GM19351 (cell line): Measurements from ENCODE around the gene GMCL1.
"Not testable (repeated sequence)": the region's sequence is repeated elsewhere in the genome, so short reads cannot be mapped to it uniquely, and the experiment has no call there.

Source experiments
- ATAC-seq: cut with Tn5 transposase; IDR thresholded peaks from one replicate; pipeline ENCODE4 v1.9.1; 2021; ENCODE audit warnings: mild to moderate bottlenecking, moderate library complexity; ENCODE audit not compliant: unreplicated experiment

Gene GMCL1

DNA sequence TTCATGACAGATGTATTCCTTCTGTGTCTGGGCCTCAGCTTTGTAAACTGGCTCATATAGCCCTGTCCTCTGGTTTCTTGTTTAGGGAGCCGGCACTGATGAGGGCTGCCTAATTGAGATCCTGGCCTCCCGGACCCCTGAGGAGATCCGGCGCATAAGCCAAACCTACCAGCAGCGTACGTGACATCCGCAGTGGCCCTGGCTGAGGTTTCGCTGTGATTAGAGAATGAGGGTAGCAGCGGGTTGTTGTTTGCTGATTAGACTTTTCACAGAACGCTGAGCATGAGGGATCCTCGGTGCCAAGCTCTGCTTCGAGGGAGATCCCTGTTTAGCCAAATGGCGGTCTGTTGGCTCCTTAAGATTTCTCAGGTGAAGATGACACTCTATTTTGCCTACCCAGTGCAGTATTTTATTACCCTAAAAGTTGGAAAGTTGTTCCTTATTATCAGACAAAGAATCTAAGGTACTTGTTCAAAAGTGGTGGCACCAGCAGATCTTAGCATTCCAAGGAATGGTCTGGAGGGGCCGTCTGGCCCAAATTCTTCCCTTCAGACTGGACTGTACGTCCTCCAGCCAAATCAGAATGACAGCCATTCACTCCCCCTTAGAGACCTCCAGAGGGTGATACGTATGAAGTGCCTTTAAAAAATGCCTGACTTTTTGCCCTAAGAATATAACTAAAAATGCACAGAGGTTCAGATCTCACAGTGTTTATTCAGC, 21.5 kb upstream of the GMCL1 start:
- ATAC-seq, result no peak

DNA sequence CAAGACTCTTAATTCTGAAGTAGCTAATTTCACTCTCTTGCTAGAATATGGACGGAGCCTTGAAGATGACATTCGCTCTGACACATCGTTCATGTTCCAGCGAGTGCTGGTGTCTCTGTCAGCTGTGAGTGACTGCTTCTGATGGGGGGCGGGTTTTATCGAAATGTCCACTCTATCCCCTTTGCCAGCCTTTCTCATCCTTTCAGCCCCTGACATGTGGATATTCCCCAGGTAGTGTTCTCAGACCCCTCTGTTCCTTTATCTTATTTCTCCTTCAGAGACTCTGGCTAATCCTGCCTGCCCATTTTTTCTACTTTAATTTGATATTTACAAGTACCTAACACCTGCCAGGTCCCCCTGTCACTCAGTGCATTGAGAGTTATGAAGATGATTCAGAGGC, 18.9 kb upstream of the GMCL1 start:
- ATAC-seq, result no peak

DNA sequence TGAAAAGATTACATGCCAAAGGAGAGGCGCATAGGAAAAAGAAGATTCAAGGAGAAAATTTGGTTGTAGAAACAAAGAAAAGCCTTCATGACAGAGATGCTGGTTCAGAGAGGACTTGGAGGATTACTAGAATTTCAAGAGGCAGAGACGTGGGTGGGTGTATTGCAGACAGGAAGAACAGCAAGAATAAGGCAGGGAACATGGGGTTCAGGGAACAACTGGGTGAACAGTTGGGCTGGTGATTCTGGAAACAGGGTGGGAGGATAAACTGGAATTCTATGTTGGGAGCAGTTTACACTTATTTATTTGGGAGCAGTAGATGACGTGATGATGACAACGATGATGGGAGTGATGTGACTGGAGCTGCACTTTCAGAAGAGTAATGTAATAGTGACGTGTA, 18.4 kb upstream of the GMCL1 start:
- ATAC-seq, result no peak

DNA sequence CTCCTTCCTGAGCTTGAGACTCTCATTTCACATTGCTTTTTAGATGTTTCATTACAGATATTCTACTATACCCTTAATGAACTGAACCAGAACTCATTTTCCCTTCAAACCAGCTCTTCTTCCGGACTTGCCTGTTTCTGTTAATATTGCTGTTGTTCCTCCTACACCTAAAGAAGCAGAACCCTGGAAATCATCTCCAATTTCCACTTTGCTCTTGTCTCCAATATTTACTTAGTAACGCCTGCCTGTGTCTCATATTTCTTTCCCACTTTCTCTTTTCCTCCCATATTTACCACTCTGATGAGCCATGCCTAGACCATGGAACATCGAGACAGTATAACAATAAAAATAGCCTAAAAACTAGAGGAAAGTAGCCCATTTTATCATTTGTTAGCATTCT, 17.9 kb upstream of the GMCL1 start:
- no peak for ATAC-seq

DNA sequence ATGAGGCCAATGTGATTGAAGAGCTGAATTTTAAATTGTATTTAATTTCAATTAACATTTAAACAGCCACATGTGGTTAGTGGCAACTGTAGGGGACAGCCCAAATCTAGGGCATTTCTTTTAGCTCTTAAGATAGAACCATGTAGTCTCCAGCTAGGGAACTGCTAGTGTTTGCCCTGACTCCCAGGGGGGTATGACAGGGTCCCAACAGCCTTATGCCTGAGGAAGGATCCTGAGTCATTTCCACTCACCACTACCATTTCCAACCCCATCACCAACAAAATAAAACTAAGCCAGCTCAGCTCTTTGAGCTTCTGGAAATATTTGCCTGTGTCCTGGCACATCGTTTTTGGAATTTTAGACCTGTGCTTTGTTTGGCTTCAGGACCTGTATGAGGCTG, 13.7 kb upstream of the GMCL1 start:
- no peak for ATAC-seq

DNA sequence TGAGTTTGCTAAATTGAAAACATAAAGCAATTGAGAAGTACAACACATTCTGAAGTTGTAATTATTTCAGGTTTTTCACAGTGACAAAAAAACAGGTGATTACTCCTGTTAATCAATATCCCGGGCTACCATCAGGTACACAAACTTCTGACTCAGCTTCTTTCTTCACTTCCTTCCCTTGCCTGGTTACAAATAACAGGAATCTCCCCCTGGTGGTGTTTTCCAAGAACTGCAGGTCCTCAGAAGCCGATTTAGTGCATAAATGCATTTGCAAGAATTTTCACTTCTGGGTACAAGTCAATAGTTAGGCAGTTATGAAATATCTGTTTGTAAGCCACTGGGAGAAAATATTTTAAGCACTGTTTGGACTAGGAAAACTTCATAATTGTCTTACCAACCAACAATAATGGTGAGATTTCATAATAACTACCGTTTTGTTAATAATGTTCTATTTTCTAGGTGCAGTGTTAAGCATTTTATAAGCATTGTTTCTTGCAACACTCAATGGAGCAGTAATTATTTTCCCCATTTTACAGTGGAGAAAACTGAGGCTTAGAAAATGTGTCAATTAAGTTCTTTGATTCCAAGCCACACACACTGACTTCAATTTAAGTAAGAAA, 12.4 kb upstream of the GMCL1 start:
- ATAC-seq, result no peak

DNA sequence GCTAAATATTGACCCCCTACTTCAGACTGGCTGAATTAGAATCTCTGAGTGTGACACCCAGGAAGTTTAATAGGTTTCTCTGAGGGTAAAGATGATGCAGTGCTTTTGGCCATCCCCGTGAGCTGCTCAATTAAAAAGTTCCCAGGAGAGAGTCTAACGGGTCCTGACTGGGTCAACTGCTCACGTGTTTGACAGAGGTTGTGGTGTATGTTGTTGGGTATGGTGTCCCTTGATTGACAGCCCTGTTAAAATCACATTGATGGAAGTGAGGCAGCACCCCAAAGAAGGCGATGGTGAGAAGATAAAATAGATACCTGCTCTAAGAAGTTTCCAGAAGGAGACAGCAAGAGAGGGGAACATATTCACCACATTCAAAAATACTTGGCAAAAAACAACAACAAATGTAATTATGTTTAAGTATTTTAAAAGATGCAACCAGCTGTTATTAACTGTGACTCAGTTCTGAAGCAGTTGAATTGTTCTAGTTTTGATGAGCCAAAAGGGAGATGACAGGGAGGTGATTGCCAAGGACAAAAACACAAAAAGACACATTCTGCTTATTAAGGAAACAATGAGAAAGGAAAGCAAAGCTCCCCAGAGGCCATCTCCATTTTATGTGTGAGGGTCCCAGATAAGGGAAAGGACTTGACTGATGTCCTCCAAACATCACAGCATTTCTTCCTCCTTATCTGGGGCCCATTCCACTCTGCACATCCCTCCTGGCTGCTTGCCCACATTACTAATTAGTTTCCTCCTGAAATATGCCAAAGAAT, 11.5 kb upstream of the GMCL1 start:
- no peak for ATAC-seq

DNA sequence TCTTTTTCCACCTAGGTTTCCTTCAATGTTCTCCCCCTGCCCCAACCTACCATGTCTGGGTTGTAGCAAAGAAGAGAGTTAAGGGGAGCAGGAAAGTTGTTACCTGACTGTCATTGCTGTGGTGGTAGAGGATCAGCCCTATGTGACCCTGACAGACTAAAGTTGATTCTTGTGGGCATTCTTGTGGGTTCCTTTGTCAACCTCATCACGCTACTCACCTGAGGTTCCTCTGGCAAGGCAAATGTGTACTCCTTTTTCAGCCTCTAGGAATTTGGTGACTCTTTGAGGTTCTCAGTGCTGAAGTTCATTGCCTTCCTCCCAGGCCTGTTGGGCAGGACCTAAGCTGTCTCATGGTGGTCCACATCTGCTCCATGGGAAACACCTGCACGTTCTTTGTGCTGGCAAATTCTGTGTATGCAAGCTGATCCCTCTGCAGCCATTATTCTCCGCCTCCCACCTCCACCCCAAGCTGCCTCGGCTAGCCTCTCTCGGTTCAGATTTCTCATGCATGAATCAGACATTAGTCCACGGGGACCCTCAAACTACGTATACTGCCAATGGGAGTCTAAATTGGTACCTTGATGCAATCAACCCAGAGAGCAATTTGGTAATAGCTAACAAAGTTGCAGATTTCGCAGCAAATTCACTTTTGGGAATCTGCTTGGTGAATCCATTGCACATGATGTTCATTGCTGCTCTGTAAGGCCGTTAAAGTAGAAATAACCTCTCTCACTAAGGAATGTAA, 1.5 kb upstream of the GMCL1 start:
- no peak for ATAC-seq

DNA sequence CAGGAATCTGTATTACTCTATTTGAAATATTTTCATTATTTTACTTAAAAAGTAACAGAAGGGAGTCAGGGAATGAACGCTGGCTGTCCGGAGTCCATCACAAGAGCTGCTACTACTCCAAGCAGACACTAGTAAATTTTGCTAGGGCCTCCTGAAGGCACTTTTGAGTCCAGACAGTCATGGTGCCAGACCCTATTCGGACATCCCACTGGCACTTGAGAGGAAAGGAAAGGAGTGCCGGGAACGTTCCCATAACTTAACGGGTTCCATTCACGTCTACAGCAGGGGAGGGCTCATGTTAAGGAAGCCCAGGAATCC, 563 bp upstream of the GMCL1 start:
- ATAC-seq, result peak; percentile 7

DNA sequence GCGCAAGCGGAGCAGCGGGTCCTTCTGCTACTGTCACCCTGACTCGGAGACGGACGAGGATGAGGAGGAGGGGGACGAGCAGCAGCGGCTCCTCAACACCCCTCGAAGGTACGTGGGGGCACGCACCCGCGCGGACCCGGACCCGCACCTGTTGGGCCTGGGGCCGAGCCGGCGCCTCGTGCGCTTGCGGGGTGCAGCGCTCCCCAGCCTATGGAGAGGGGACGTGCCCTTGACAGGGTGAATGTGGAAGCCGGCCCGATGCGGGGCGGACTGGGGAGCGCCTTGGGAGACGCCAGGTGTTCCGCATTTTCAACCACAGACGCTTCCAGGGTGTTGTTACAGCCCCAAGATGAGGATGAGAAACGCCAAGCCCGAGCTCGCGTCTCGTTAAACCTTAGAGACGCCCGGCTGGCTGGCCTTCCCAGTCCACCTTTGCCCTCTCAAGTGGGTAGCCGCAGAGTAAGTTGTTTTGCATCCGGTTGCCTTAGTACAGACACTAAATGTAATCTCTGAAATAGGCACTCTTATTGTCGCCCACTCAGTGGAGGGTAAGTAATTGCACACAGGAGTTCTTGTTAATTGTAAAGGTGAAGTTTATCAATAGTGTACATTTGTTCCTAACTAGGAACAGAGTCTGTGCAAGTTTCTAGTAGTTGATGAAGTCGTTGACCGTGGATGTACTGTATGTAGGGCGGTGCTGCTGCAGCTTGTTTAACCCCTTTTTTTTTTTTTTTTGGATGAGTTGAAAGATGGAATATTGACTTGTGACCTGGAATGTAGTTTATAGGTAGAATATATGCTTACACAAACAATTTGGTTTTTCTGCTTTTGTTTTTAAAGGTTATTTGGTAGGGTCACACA, 815 bp downstream of the GMCL1 start:
- ATAC-seq, result peak; percentile 23

DNA sequence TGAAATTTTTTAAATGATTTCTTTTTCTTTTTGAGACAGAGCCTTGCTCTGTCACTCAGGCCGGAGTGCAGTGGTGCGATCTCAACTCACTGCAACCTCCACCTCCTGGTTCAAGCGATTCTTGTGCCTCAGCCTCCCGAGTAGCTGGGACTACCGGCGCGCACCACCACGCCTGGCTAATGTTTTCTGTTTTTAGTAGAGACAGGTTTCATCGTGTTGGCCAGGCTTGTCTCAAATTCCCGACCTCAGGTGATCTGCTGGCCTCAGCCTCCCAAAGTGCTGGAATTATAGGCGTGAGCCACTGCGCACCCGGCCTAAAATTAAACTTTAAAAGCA, 1.4 kb downstream of the GMCL1 start:
- not testable (repeated sequence) for ATAC-seq

DNA sequence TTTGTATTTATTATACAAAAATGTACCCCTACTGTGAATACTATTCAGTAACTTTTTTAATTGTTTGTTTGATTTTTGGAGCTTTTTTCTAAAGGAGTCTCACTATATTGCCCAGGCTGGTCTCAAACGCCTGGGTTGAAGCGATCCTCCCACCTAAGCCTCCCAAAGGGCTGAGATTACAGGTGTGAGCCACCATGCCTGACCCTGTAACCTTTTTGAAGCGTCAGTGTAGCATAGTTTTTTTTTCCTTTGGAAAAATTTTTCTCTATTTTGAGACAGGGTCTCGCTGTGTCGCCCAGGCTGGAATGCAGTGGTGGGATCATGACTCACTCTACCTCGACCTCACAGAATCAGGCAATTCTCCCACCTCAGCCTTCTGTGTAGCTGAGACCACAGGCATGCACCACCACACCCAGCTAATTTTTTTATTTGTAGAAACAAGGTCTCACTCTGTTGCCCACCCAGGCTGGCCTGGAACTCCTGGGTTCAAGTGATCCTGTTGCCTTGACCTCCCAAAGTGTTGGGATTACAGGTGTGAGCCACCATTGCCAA, 2.0 kb downstream of the GMCL1 start:
- ATAC-seq, result no peak

DNA sequence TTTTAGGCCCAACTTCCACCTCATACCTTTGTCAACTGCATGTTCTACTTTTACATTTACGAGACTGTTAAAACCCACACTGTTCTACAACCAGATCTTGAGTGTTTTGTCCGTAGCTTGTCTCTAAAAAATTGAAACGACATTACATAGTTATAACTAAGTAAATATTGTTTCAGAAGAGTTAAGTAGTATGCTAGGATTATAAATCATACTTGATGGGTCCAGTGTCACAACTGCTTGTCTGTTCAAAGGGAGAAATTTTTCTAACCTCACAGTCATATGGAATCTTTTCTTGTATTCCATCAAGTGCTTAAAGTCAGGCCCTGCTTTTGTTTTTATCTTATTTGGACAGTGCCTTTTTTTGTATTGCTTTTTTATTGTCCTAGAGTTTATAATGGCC, 4.3 kb downstream of the GMCL1 start:
- ATAC-seq, result no peak

DNA sequence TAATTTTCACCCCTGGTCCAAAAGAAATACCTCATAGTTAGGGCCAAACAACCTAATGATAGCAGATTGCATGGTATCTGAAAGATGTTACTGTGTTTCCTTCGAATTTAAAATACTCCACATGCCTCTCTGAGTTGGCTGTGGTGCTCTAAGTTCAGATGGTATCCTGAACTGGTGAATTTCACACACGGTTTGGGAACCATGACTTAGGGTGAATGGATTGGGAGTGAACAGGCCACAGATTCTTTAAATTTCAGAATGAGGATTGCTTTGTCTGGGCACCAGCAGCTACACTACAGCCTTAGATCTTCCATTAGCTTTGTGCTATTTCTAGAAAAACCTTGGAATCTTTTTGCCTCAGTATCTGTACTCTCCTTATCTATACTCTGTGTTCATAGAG, 6.2 kb downstream of the GMCL1 start:
- ATAC-seq, result no peak

DNA sequence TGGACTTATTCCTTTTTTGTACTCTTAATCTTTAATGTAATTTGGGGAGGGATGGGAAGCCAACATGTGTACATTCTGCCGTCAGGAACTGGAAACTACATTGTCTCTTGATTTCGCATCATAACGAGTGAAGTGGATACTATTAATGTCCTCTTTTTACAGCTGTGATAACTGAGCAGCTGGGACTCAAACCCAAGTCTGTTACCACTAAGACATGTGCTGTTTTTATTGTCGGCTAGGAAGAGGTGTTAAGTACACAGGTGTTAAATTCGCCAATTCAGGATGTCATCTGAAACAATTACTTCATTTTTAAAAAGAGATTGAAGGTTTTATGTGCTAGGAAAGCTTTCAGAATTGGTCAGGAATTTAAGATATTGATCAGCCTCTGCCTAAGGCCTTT, 6.9 kb downstream of the GMCL1 start:
- no peak for ATAC-seq

DNA sequence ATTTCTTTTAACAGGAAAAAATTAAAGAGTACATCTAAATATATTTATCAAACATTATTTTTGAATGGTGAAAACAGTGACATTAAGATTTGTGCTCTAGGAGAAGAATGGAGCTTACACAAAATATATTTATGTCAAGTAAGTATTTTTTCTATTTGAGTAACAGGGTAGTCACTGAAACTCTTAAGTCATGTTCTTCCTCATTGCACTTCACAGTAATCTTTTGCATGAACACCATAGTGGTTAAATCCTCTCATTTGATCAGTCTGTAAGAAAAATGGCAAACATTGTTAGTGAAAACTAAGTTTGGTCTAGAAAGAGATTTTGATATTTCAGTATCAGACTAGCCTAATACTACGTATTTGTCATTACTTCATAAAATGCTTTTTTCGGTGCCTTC, 8.1 kb downstream of the GMCL1 start:
- ATAC-seq, result no peak

DNA sequence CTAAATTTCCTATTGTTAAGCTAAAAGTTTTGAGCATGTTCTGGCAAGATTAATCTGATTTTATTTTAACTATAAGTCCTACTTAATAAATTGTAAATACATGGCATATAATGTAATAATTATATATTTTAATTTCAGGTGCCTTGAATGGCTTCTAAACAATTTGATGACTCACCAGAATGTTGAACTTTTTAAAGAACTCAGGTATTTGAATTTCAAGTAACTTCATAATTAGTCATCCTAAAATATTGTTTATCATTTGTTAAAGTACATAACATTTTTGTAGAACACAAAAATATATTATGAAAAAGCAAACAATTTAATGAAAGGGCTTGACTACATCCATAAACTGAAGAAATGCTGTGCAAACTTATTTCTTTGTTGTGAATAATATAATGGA, 14.5 kb downstream of the GMCL1 start:
- no peak for ATAC-seq

DNA sequence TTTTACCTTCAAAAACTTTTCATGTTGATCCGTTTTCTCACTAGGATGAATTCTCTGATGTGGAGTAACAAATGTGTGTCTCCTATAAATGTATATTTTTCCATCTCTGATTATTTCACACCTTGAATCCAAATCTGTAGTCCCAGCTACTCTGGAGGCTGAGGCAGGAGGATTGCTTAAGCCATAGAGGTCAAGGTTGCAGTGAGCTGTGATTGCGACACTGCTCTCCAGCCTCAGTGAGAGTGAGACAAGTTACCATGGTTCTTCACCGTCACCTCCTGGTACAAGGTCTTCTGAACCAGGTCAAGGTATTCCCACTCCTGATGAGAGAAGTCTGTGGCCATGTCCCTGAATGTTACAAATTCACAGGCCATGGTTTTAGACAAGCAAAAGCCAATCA, 15.1 kb downstream of the GMCL1 start:
- no peak for ATAC-seq

DNA sequence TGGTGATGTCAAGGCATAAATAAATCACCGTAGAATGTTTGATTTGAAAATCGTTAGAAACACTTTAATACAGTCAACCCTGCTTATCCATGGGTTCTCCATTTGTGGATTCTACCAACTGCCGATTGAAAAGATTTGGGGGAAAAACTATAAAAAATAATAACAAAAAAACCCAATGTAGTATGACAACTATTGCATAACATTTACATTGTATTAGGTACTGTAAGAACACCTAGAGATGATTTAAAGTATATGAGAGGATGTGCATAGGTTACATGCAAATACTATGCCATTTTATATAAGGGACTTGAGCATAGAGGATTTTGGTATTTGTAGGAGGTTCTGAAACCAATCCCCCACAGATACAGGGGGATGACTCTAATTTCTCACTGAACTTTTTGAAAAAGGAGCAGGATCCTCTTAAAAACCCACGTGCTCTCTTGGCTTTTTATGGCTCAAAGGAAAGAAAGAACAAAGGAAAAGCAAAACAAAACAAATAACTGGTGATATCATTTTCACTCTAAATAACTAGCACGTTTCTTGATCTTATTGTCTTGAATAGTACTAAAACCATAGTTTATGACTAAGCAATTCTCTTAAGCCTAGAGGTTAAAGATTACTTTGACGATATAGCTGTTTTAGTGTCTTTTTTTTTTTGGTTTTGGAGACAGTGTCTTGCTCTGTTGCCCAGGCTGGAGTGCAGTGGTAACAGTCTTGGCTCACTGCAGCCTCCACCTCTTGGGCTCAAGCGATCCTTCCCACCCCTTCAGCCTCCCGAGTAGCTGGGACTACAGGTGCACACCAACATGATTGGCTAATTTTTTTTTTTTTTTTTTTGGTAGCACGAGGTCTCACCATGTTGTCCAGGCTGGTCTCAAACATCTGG, 17.0 kb downstream of the GMCL1 start:
- ATAC-seq, result no peak
